Measurements from ENCODE around the gene PLEKHF1.

- no peak for TF ChIP-seq CTCF (conservative IDR thresholded peaks at IDR 0.05)
- no peak for TF ChIP-seq ZFX (IDR thresholded peaks at IDR 0.05)
Measured at GRCh38 chr19:29618434-29618833, 46.8 kb upstream of the PLEKHF1 start.
